Tibial nerve (tissue), 3 donors: ENCODE measurements around the gene MALRD1.

ENCODE experiments used
- POLR2A ChIP-seq, 2 donors: fragments of 450-650 bp; IDR thresholded peaks; one replicate each; pipeline ENCODE4 v1.6.1; 2017; ENCODE audit warnings: antibody characterized with exemption in 2 of 2, mild to moderate bottlenecking in 2 of 2, moderate library complexity in 2 of 2
- TF ChIP-seq, protein P1 (sequence below), 5 experiments: fragments of 200-600 bp in 3 of 5; fragments of 450-650 bp in 2 of 5; sonication (generic) in 3 of 5; IDR thresholded peaks; one replicate each; pipeline ENCODE4 v1.5.1; 2016 to 2019; ENCODE audit warnings: antibody characterized with exemption in 5 of 5, mild to moderate bottlenecking in 3 of 5, moderate library complexity in 2 of 5

DNA sequence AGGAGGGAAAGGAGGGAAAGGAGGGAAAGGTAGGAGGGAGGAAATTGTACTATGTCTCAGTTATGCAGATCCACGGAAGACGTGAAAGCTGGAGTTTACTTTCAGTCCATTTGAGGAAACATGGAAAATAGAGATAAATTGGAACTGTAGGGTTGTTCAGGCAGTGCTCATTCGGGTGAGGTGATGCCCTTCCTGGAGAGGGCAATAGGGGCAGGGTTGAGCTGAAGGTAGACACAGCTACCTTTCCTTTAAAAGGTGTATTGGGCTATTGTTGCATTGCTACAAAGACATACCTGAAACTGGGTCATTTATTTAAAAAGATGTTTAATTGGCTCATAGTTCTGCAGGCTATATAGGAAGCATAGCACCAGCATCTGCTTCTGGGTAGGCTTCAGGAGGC lies 650.7 kb downstream of the MALRD1 start:
- no peak for TF ChIP-seq POLR2A (IDR thresholded peaks at IDR 0.05)
- TF ChIP-seq, protein P1, sequence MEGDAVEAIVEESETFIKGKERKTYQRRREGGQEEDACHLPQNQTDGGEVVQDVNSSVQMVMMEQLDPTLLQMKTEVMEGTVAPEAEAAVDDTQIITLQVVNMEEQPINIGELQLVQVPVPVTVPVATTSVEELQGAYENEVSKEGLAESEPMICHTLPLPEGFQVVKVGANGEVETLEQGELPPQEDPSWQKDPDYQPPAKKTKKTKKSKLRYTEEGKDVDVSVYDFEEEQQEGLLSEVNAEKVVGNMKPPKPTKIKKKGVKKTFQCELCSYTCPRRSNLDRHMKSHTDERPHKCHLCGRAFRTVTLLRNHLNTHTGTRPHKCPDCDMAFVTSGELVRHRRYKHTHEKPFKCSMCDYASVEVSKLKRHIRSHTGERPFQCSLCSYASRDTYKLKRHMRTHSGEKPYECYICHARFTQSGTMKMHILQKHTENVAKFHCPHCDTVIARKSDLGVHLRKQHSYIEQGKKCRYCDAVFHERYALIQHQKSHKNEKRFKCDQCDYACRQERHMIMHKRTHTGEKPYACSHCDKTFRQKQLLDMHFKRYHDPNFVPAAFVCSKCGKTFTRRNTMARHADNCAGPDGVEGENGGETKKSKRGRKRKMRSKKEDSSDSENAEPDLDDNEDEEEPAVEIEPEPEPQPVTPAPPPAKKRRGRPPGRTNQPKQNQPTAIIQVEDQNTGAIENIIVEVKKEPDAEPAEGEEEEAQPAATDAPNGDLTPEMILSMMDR (IDR thresholded peaks at IDR 0.05), result no peak
